Measurements from ENCODE around the gene C5orf63. TPM values are rescaled to one million over a fixed set of nuclear protein-coding genes. Genes with fewer than 3 reads are reported as not detected.

The C5orf63 gene
- total and polyA plus RNA-seq, 2 of the 13 experiments (the other 11 are each of a cell fraction or from before 2014, with no cell fraction given), result 7.9 to 8.8 TPM

- TF ChIP-seq PREB (CRISPR knock-in tag; IDR thresholded peaks at IDR 0.05) (no peak), SMAD1 (CRISPR knock-in tag; IDR thresholded peaks at IDR 0.05; ENCODE audit: borderline replicate concordance, low read depth) (no peak), HNF1A (IDR thresholded peaks at IDR 0.05; ENCODE audit: low read depth) (peak; percentile 63), HNF1A (CRISPR knock-in tag; IDR thresholded peaks at IDR 0.05; ENCODE audit: borderline replicate concordance) (no peak), MIER2 (CRISPR knock-in tag; IDR thresholded peaks at IDR 0.05) (no peak), ZNF264 (CRISPR knock-in tag; IDR thresholded peaks at IDR 0.05) (no peak), ZNF441 (CRISPR knock-in tag; IDR thresholded peaks at IDR 0.05; ENCODE audit: borderline replicate concordance) (no peak), NKX3-1 (CRISPR knock-in tag; IDR thresholded peaks at IDR 0.05) (no peak), ZNF383 (CRISPR knock-in tag; IDR thresholded peaks at IDR 0.05; ENCODE audit: borderline replicate concordance) (no peak), IRF9 (CRISPR knock-in tag; IDR thresholded peaks at IDR 0.05; ENCODE audit: borderline replicate concordance) (no peak), JDP2 (CRISPR knock-in tag; IDR thresholded peaks at IDR 0.05; ENCODE audit: borderline replicate concordance) (no peak), ZNF230 (CRISPR knock-in tag; IDR thresholded peaks at IDR 0.05) (no peak), SOX6 (IDR thresholded peaks at IDR 0.05) (no peak), SOX6 (CRISPR knock-in tag; IDR thresholded peaks at IDR 0.05) (peak; percentile 33; the same call in 1 of the 2 replicates), STAG1 (CRISPR knock-in tag; IDR thresholded peaks at IDR 0.05) (no peak), SIX1 (CRISPR knock-in tag; IDR thresholded peaks at IDR 0.05; ENCODE audit: borderline replicate concordance) (no peak), ZNF616 (CRISPR knock-in tag; IDR thresholded peaks at IDR 0.05; ENCODE audit: low read depth) (no peak), ZNF34 (CRISPR knock-in tag; IDR thresholded peaks at IDR 0.05; ENCODE audit: borderline replicate concordance) (no peak), KDM3A (CRISPR knock-in tag; IDR thresholded peaks at IDR 0.05; ENCODE audit: low read depth) (no peak), KDM5A (IDR thresholded peaks at IDR 0.05; ENCODE audit: borderline replicate concordance, low read length) (no peak), SP2 (CRISPR knock-in tag; IDR thresholded peaks at IDR 0.05) (no peak), ZNF724P (CRISPR knock-in tag; IDR thresholded peaks at IDR 0.05; ENCODE audit: borderline replicate concordance) (no peak), SP5 (CRISPR knock-in tag; IDR thresholded peaks at IDR 0.05; ENCODE audit: borderline replicate concordance, low read depth) (no peak), ZNF547 (CRISPR knock-in tag; IDR thresholded peaks at IDR 0.05) (no peak), DMTF1 (CRISPR knock-in tag; IDR thresholded peaks at IDR 0.05) (no peak)
Measured at GRCh38 chr5:127027539-127027938, 45.8 kb downstream of the C5orf63 start (continued).
